Endothelial cell of umbilical vein (primary cell): Measurements from ENCODE around the gene RECK. TPM values are rescaled to one million over a fixed set of nuclear protein-coding genes. Genes with fewer than 3 reads are reported as not detected.

Experiments
- BruUV-seq: library from RNA; stranded (reverse); fragments of 400-500 nt; replicated peaks from 2 replicates; lab custom pipeline; 2021; lab: Mats Ljungman, UMichigan
- CTCF ChIA-PET: fragments of 300-600, 350-600 bp; sonication (Branson Sonifier 250); formaldehyde crosslinking; loops from one replicate; lab custom pipeline; 2021; ENCODE audit warnings: antibody characterized with exemption, inconsistent platforms; lab: Charles Lee
- POLR2A ChIA-PET: fragments of 300-600, 350-600 bp; sonication (Branson Sonifier 250); formaldehyde crosslinking; loops from one replicate; lab custom pipeline; 2021; ENCODE audit warnings: antibody characterized with exemption, inconsistent platforms; lab: Charles Lee
- DNase-seq: peaks from one replicate; pipeline ENCODE4 v3.0.0-alpha.2; 2011; ENCODE audit warnings: low read depth, low spot score
- FAIRE-seq: peaks from 2 replicates; lab custom pipeline; 2011; peaks lifted over from hg19 to GRCh38; lab: Jason Lieb, UNC
- H2AFZ ChIP-seq: 2 replicates; pipeline ENCODE4 v1.6.0; 2012; ENCODE audit warnings: low read depth, low read length, control low read depth, inconsistent platforms
- H3K27ac ChIP-seq: 2 replicates; pipeline ENCODE4 v1.5.1; 2011; ENCODE audit warnings: low read depth, mild to moderate bottlenecking, control low read depth, low read length, moderate library complexity; ENCODE audit not compliant: insufficient read depth
- H3K27me3 ChIP-seq, 2 experiments: 2 replicates each; pipeline versions ENCODE4 v1.6.0 to v1.6.1; 2011; ENCODE audit warnings: low read length in 2 of 2, mixed read lengths in 1 of 2; ENCODE audit not compliant: control insufficient read depth in 2 of 2, insufficient read depth in 2 of 2
- H3K36me3 ChIP-seq, 2 experiments: 2 replicates in 1 of 2; 3 replicates in 1 of 2; pipeline ENCODE4 v1.5.1; 2011; ENCODE audit warnings: low read length in 2 of 2, mild to moderate bottlenecking in 1 of 2, moderate library complexity in 1 of 2; ENCODE audit not compliant: control insufficient read depth in 2 of 2, insufficient read depth in 2 of 2; ENCODE audit errors: extremely low read depth in 1 of 2
- H3K4me1 ChIP-seq: 3 replicates; pipeline ENCODE4 v1.5.1; 2011; ENCODE audit warnings: mild to moderate bottlenecking, low read length; ENCODE audit not compliant: control insufficient read depth, insufficient read depth; ENCODE audit errors: extremely low read depth
- H3K4me2 ChIP-seq: 2 replicates; pipeline ENCODE4 v1.6.1; 2011; ENCODE audit warnings: low read length, control low read depth, mixed read lengths; ENCODE audit not compliant: insufficient read depth
- H3K4me3 ChIP-seq, 3 experiments: fragments of 200-600 bp in 1 of 3; sonication (generic), shearing (Covaris generic) in 1 of 3; replicated peaks in 1 of 3; 2 replicates each; pipeline ENCODE4 v1.5.1; 2011 to 2016; ENCODE audit warnings: control low read depth in 3 of 3, low read length in 3 of 3, mild to moderate bottlenecking in 2 of 3, inconsistent platforms in 1 of 3, low read depth in 1 of 3, moderate library complexity in 1 of 3; ENCODE audit not compliant: insufficient read depth in 1 of 3
- H3K79me2 ChIP-seq: 2 replicates; pipeline ENCODE4 v1.6.0; 2012; ENCODE audit warnings: low read length, inconsistent platforms; ENCODE audit not compliant: control insufficient read depth, insufficient read depth
- H3K9ac ChIP-seq: replicated peaks from 2 replicates; pipeline ENCODE3; 2011; ENCODE audit warnings: low read length, control low read depth; ENCODE audit not compliant: insufficient read depth; ENCODE audit errors: extremely low read depth
- H3K9me1 ChIP-seq: replicated peaks from 3 replicates; pipeline ENCODE4 v1.6.0; 2011; ENCODE audit warnings: mild to moderate bottlenecking, low read length; ENCODE audit not compliant: control insufficient read depth, insufficient read depth; ENCODE audit errors: extremely low read depth
- H3K9me3 ChIP-seq: replicated peaks from 2 replicates; pipeline ENCODE4 v1.5.1; 2012; ENCODE audit warnings: low read length, inconsistent platforms; ENCODE audit not compliant: control insufficient read depth, insufficient read depth
- H4K20me1 ChIP-seq: replicated peaks from 2 replicates; pipeline ENCODE3; 2011; ENCODE audit warnings: mild to moderate bottlenecking, low read length; ENCODE audit not compliant: control insufficient read depth, insufficient read depth; ENCODE audit errors: extremely low read depth
- EZH2 ChIP-seq: IDR thresholded peaks from 2 replicates; pipeline ENCODE4 v1.6.1; 2012; ENCODE audit warnings: borderline replicate concordance, low read depth, mild to moderate bottlenecking, moderate library complexity, low read length, inconsistent platforms; ENCODE audit not compliant: severe bottlenecking
- FOS ChIP-seq: IDR thresholded peaks from 2 replicates; pipeline ENCODE4 v1.6.1; 2011; ENCODE audit warnings: mild to moderate bottlenecking, low read length, moderate library complexity, borderline replicate concordance; ENCODE audit not compliant: insufficient read depth
- GATA2 ChIP-seq: IDR thresholded peaks from 2 replicates; pipeline ENCODE4 v1.7.0; 2011; ENCODE audit warnings: low read depth, mild to moderate bottlenecking, moderate library complexity, mixed read lengths, low read length; ENCODE audit not compliant: insufficient read length, insufficient read depth
- JUN ChIP-seq: IDR thresholded peaks from 2 replicates; pipeline ENCODE4 v1.6.1; 2011; ENCODE audit warnings: borderline replicate concordance, low read depth; ENCODE audit not compliant: insufficient read length, insufficient read depth
- MYC ChIP-seq: IDR thresholded peaks from one replicate; pipeline ENCODE4 v1.6.1; 2011; ENCODE audit warnings: mild to moderate bottlenecking, low read depth, low read length
- POLR2A ChIP-seq: IDR thresholded peaks from 2 replicates; pipeline ENCODE4 v1.6.1; 2012; ENCODE audit warnings: low read depth, mild to moderate bottlenecking, control low read depth, low read length
- POLR2AphosphoS5 ChIP-seq: IDR thresholded peaks from 2 replicates; pipeline ENCODE4 v1.6.1; 2012; ENCODE audit warnings: low read depth, mild to moderate bottlenecking, control low read depth, low read length, moderate library complexity; ENCODE audit not compliant: insufficient read depth
- dilution Hi-C: fragments of 300-500 bp; cut with MboI; formaldehyde crosslinking; loops from one replicate; pipeline ENCODE4 v1.15.0; 2019; ENCODE audit warnings: low sequenced_read_pairs; ENCODE audit not compliant: extremely low pct_ligation_motif_present
- intact Hi-C: fragments of 100-400 bp; cut with micrococcal nuclease; formaldehyde crosslinking; loops from one replicate; pipeline ENCODE4 v1.10.0; 2022
- polyA plus RNA-seq, 4 experiments: library from polyadenylated mRNA; depleted of rRNA in 3 of 4; stranded (reverse) in 3 of 4; unstranded in 1 of 4; fragments of >200 nt; gene quantifications; 2 replicates each; pipeline versions ENCODE4 v1.2.1 to v1.2.3, GENCODE V29; 2011 to 2012; ENCODE audit warnings: missing spikeins in 1 of 4
- total RNA-seq: library from RNA; stranded (reverse); gene quantifications from 2 replicates; pipeline ENCODE4 v1.2.3, GENCODE V29; 2021
- TF ChIP-seq, protein P1 (sequence below), 2 donors: IDR thresholded peaks; 1 replicate in 1 of 2; 2 replicates in 1 of 2; pipeline ENCODE4 v1.5.1; 2011; ENCODE audit warnings: low read length in 2 of 2, mild to moderate bottlenecking in 2 of 2, moderate library complexity in 2 of 2, control low read depth in 1 of 2, inconsistent platforms in 1 of 2, low read depth in 1 of 2; ENCODE audit not compliant: insufficient read depth in 1 of 2; ENCODE audit errors: extremely low read depth in 1 of 2
- TF ChIP-seq, protein P2 (sequence below): IDR thresholded peaks from 2 replicates; pipeline ENCODE4 v1.6.1; 2011; ENCODE audit not compliant: insufficient read depth, insufficient read length

Gene RECK
- total and polyA plus RNA-seq, 2 donors (not counting 3 experiments of a cell fraction or from before 2014, with no cell fraction given), result 12.0 to 14.1 TPM

DNA sequence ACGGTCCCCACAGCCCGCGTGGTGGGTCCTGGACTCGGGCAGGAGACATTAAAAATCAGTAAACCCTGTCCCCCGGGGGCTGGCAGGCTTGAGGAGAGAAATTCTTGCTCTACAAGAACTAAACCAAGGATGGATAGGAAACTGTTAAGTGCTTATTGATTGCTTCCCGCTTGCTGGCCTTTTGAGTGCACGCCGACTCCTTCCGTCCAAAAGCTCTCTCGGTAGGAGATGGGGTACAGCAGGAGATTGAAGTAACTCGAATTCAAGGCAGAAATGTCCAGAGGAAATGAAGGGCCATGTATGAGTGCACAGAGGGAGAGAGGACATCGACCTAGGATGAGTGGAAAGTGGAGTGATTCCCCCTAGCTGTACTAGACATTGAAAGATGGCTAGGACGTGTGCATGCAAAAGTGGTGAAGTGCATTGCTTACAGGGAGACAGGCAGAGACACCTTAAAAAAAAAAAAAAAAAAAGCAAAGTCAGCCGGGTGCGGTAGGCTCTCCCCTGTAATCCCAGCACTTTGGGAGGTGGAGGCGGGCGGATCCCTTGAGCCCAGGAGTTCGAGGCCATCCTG lies 923 bp downstream of the RECK start:
- ChIA-PET POLR2A (interaction anchor here (1.7 kb wide), 1 partner anchor 153 kb away, joined by 4 read pairs; the partner anchor contains the start of gene CLTA), CTCF (interaction anchor here (0.9 to 2.2 kb wide), 12 partner anchors 14 to 211 kb away, joined by 3 to 10 read pairs (median 3); no protein-coding TSS in a partner anchor)
- Histone ChIP-seq H3K79me2 (peaks cover 40% of the 10 kb centered on the region), H3K27ac (peak overlapping the region; percentile 72), H3K9ac (peak overlapping the region; percentile 83), H3K27me3 (no peaks in the 10 kb centered on the region), H3K4me1 (peaks cover 37% of the 10 kb centered on the region), H3K4me2 (peak overlapping the region; percentile 93), H3K9me3 (no peaks in the 10 kb centered on the region), H4K20me1 (no peaks in the 10 kb centered on the region), H3K9me1 (no peaks in the 10 kb centered on the region), H3K4me3 (peak overlapping the region; percentile 76 to 89 (median 81)), H2AFZ (peak overlapping the region; percentile 95), H3K36me3 (no peaks in the 10 kb centered on the region)
- no peak for TF ChIP-seq EZH2
- TF ChIP-seq POLR2AphosphoS5, result no peak
- no peak for TF ChIP-seq FOS
- TF ChIP-seq JUN, result no peak
- no peak for TF ChIP-seq POLR2A
- no peak for TF ChIP-seq GATA2
- TF ChIP-seq MYC, result no peak
- TF ChIP-seq, protein P1, sequence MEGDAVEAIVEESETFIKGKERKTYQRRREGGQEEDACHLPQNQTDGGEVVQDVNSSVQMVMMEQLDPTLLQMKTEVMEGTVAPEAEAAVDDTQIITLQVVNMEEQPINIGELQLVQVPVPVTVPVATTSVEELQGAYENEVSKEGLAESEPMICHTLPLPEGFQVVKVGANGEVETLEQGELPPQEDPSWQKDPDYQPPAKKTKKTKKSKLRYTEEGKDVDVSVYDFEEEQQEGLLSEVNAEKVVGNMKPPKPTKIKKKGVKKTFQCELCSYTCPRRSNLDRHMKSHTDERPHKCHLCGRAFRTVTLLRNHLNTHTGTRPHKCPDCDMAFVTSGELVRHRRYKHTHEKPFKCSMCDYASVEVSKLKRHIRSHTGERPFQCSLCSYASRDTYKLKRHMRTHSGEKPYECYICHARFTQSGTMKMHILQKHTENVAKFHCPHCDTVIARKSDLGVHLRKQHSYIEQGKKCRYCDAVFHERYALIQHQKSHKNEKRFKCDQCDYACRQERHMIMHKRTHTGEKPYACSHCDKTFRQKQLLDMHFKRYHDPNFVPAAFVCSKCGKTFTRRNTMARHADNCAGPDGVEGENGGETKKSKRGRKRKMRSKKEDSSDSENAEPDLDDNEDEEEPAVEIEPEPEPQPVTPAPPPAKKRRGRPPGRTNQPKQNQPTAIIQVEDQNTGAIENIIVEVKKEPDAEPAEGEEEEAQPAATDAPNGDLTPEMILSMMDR (IDR thresholded peaks at IDR 0.05; ENCODE audit: extremely low read depth in 1 of 2, insufficient read depth in 1 of 2, low read depth in 1 of 2, low read length in 2 of 2), result no peak
- TF ChIP-seq, protein P2, sequence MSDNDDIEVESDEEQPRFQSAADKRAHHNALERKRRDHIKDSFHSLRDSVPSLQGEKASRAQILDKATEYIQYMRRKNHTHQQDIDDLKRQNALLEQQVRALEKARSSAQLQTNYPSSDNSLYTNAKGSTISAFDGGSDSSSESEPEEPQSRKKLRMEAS, result no peak
- DNase-seq (peak; percentile 65), FAIRE-seq (peak; percentile 69)
- TSS peak; percentile 29 for BruUV-seq
- dilution Hi-C loops (no loop called here), intact Hi-C loops (no loop called here)
